Amygdala (tissue), 56 donors: Measurements from ENCODE around the gene CDC42EP1.

Source experiments
- DNase-seq, 56 donors: peaks; one replicate each; lab custom pipeline; 2025; lab: John Stamatoyannopoulos, UW

Gene CDC42EP1

DNA sequence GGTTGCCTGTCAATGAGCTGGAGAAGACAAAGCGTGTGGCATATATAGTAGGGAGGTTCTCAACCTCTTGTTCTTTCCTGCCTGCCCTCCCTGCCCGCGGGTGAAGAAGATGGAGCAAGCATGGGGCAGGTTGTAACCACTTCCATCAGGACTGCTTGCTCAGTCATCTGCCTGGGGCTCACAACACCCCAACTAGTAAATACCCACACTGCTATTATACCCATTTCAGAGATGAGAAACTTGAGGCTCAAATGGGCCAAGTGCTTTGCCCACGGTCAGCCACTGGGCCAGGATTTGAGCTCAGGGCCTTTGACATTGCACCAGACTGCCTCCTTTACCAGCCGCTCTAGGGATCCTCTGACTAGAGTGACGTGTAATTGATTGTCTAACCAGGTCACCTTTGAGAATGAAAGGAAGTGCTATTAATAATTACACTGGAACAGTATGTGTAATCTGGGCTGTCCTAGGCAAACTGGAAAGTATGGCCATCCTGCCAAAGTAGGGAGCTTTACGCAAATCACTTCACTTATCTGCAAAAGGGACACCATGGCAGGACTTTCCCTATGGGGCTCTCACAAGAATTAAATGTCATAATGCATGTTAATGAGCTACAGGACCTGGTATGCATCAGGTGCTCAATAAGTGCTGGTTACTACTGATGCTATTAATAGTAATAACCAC, 2.8 kb upstream of the CDC42EP1 start:
- DNase-seq: no peak

DNA sequence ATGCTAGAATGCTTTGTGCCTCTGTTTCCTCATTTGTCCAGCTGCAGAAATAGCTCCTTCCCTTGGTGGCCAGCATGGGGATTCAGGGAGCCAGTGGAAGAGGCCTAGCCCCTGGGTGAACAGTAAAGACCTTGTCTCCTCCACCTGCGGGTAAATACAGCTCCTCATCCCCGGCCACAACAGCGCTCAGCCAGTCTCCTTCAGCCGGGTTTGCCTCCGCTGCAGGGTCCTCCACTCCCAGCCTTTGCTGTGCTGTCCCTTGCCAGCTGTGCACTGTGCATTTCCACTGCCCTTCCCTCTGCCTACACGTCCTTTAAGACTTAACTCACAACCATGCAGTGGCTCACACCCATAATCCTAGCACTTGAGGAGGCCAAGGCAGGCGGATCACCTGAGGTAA, 1.5 kb upstream of the CDC42EP1 start:
- DNase-seq: no peak

DNA sequence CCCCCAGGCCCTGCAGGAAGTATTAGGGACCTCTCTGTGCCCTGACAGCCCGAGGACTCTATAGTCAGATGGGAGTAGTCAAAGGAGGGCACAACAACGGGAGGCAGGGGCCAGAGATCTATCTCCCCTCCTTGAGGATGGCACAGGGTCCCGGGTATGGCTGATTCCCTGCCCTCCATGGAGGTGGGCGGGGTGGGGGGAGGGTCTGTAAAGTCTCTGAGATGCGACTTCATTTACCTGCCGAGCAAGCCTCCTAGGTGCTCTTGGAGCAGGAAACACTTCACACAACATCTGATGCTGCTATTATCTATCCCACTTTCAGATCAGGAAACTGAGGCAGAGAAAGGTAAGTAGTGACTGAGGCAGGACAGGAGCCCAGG, 769 bp upstream of the CDC42EP1 start:
- no peak for DNase-seq

DNA sequence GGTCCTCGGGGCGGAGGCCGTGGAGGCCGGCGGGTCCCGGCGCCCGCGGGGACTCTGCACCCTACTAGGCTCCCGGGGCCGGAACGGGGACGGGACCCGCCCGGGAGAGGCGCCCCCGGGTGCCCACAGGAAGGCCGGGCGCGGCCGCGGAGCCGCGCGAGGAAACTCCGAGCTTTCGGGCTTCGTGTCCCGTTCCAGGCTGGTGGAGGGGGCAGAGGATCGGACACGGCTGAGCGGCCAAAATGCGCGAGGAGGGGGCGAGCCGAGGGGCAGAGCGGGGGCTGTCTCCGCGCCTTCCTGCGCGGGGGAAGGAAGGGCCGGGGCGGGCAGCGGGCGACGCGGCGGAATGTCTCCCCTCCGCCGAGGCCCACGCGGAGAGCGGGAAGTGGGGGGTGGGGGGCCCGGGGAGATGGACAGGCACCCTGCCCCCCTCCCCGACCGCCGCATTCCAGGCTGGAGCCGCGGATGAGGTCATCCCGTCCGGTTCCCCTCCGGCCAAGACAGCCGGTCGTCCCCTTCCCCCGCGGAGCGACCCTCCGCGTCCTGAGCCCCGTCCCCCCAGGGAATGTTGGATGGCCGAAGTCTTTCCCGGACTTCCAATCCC, 430 bp downstream of the CDC42EP1 start:
- DNase-seq: peak in 12 of 56 donors; percentile 16 to 68 (median 36)

DNA sequence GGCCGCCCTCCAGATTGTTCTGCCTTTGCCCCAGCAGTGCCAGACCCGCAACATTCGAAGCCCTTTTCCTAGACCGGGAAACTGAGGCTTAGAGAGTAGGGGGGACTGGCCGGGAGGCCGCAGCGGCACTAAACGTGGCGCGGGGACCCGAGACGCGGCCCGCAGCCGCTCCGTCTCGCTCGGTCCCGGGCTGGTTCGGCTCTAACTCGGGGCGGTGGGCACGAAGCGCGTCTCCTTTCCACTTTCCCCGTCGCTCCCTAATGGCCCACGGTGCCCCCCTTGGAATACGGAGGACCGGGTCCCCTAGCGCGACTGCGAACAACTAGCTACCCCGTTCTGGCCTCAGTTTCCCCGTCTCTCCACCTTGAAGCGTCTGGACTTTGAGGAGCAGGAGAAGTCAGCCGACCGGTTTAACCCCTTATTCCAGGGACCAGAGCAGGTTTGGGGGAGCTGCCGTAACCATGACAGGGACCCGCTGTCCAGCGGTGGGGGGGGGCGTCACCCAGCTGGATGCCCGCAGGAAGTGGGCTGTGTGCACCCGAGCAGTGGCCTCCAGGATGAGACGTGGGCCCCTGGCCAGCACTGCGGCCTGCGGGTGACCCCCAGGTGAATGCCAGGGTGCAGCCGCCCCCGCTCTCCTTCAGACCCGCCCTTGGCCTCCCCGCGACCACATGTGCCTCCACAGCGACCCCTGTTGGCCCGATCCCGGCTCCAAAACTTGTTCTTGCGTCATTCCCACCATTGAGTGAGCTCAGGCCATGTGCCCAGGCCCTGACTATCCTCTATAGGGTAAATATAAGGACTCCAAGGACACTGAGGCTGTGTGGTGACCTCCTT, 1.1 kb downstream of the CDC42EP1 start:
- DNase-seq: peak in 54 of 56 donors; percentile 40 to 92 (median 74)

DNA sequence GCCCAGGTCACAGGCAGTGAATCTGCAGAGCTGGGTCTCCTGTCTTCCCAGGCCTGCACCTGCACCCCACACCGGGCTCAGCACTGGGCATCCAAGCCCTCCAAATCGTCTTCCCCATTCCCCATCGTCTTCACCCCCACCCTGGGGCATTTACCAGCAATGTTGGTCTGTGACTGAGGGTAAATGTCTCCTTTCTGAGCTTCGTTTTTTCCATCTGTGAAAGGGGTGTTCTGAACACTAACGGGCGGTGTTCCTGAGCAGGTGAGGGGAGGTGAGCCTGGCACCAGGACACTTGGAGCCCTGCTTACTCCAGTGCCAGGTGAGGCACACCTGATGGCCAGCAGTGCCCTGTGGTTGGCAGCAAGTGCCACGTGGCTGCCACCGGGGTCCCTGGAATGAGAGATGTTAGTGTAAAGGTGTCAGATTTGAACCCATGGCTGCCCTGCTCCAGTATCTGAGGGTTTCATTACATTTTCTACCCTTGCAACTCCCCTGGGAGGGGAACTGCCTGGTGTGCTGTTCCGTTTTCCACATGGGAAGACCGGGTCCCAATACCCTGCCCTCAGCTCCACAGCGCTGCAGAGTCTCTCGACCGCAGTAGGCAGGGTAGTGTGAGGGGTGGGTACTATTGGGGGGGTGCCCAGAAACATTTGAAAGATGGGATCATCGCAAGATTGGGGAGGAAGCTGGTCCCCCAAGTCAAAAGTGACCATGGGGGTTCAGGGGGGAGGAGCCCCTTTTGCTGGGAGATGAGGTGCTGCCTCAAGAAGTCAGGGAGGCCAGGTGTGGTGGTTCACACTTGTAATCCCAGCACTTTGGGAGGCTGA, 2.0 kb downstream of the CDC42EP1 start:
- DNase-seq: peak in 1 of 56 donors; percentile 48

DNA sequence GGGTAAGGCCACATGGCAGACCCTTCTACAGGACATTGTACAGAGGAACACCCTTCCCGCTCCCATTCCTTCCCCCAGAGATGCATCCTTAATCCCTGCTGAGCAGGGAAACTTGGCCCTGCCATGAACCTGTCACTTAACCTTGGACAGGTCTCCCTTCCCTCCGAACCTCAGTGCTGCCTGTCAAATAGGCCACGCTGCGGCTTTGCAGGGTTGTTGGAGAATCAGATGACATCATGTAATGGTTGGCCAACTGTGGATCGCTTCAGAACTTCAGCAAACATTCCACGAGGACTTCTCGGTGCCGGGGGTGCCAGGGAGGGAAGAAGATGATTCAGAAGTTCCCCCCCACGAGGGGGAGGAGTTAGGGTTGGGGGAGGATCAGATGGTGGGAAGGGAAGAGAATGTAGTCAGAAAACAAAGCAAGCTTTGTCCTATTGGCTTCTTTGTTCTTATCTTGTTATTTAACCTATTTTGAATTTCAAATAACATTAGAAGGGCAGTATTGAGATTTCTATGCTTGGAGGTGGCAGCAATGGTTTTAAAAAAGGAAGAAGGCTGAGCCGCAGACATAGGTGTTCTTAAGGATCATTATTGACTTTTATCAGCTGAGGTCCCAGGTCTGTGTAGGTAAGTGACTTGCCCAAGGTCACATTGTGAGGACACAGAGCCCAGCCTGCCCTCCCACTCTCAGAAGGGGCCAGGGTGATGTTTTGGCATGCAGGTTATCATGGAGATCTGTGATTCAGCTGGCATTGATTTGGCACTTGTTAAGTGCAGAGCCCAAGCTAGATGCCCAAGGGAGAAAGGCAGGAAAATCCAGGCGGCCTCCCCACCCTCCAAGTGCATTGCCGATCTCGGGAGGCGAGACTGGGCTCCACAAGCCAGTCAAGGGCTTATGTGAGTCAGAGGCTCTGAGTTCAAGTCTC, 3.1 kb downstream of the CDC42EP1 start:
- DNase-seq: peak in 50 of 56 donors; percentile 34 to 94 (median 76)

DNA sequence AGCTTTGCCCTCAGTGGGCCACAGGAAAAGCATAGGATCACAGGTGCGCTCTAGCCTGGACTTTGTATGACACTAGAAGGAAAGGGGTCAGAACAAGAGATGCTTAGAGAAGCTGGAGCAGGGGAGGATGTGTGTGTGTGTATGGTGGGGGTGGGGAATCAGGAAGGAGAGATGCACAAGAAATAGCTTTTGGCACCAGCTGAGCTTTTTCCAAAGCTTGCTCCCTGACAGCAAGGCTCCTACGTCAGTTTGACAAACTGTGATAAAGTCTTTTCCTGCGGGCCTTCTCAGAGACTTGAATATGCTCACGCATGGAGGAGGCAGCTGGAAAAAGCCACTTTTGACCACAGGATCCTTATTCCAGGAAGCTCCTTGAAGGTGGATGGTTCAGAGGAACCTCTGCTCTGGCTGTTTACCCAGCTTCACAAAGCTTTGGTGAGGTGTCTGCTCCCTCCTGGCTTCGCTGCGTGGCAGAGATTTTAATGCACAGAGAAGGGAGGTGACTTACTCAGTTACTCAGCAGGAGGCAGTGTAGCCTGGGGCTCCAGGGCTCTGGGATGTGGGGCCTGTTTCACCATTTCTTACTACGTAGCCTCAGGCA, 3.9 kb downstream of the CDC42EP1 start:
- DNase-seq: peak in 1 of 56 donors; percentile 16

DNA sequence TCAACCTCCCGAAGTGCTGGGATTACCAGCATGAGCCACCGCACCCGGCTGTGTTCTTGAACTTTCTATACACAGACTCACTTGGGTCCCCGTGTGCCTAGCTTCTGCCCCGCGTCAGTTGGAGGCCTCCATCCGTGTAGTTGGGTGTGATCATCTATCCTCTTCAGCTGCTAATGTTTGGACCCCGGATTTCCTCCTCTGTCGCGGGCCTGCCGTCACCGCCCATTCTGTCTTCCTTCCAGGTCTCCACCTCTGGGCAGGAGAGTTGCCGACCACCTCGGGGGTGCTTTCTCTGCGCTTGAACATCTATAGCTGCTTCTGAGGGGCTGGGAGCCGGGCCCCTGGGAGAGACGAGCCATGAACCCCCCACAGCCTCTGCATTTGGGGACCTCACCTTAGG, 5.5 kb downstream of the CDC42EP1 start:
- no peak for DNase-seq

DNA sequence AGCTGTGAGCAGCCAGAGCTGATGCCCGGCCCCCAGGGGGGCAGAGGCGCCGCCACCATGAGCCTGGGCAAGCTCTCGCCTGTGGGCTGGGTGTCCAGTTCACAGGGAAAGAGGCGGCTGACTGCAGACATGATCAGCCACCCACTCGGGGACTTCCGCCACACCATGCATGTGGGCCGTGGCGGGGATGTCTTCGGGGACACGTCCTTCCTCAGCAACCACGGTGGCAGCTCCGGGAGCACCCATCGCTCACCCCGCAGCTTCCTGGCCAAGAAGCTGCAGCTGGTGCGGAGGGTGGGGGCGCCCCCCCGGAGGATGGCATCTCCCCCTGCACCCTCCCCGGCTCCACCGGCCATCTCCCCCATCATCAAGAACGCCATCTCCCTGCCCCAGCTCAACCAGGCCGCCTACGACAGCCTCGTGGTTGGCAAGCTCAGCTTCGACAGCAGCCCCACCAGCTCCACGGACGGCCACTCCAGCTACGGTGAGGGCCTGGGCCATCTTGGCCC, 6.1 kb downstream of the CDC42EP1 start:
- peak in 23 of 56 donors; percentile 12 to 70 (median 50) for DNase-seq

DNA sequence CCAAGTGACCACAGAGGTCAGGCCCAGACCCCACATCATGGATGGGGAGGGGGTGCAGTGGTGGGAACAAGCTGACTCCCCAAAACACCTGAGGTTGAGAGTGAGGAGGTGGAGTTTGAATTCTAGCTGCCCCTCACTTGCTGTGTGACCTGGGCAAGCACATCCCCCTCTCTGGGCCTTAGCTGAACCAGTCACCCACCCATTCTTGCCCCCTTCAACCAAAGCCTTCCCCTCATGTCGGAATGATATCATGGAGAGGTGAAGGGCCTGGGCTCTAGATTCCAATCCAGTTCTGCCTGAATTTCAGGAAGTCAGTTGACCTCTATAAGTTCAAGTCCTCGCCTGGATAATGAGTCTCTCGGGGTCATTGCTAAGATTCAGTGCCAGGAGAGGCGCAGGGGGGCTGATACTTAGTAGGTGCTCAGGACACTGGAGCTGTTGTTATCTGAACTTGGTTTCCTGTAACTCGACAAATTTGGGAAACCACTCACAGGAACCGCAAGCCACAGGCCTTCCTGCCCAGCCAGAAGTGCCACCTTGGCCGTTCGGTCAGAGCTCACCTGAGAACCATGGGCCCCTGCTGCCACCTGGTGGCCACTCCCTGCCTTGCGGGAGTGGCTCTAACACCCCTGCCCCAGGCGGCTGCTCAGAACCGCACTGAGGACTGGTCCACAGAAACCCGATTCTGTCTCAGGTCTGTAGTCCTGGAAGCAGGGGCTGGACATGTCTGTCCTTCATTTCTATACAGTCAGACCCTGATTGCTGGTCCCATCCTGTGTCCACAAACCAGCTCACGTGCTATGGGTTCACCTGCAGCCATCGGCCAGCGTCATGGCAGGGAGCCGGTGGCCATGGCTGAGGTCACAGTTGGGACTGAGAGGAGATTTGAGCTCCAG, 6.9 kb downstream of the CDC42EP1 start:
- peak in 41 of 56 donors; percentile 14 to 85 (median 53) for DNase-seq

DNA sequence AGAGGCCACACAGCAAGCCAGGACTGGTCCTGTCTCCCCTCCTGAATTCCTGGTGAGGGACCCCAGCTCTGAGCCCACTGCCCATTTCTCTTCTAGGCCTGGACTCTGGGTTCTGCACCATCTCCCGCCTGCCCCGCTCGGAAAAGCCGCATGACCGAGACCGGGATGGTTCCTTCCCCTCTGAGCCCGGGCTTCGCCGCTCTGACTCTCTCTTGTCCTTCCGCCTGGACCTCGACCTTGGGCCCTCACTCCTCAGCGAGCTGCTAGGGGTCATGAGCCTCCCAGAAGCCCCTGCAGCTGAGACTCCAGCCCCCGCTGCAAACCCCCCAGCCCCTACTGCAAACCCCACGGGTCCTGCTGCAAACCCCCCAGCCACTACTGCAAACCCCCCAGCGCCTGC, 7.7 kb downstream of the CDC42EP1 start:
- no peak for DNase-seq

DNA sequence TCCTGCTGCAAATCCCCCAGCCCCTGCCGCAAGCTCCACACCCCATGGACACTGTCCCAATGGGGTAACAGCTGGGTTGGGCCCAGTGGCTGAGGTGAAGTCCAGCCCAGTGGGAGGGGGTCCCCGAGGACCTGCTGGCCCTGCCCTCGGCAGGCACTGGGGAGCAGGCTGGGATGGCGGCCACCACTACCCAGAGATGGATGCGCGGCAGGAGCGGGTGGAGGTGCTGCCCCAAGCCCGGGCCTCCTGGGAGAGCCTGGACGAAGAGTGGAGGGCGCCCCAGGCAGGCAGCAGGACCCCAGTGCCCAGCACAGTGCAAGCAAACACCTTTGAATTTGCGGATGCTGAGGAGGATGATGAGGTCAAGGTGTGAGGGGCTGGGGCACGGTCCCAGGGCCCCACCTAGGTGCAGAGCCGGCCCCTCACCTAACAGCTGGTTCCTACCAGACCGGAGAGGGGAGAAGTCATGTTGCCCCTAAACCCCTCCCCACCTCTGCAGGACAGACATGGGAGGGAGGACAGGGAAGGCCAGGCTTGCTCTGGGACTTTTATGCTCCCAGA, 8.2 kb downstream of the CDC42EP1 start:
- DNase-seq: peak in 3 of 56 donors; percentile 45 to 60 (median 52)

DNA sequence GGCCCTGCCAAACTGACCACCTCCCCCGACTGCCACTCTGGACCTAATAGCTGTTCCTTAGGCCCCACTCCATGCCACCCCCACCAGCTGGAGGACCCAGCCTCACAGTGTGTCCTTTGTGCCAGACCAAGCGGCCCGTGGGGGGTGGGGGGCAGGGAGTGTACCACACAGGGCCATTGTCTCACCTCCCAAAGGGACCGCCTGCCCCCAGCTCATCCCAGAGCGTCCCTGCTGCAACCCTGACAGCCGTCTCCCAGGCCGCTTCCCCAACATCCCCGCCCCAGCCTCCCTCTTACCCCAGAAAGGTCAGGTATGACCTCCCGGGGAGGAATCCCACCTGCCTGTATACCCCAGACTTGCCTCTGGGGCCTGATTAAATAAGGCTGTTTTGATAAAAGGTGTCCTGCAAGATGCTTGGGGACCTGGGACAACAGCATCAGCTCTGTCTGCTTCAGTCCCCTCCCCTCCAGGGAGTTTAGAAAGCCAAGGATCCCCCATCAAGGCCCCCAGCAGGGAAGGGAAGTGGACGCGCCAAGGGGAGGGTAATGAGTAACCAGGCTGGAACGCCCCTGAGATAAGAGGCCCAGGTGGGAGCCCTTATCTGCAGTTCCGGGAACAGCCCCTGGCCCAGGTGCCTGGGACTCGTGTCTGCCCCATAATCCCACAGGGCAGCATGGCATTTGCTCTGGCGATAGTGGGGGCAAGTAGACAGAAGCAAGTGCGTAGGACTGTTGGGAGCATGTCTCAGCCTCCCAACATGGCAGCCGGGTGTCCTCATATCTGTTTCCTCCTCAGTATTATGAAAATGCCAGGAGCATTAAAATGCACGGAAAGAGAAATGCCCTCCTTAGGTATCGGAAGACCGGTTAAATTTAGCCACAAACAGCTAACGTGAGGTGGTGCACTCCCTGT, 9.0 kb downstream of the CDC42EP1 start:
- peak in 53 of 56 donors; percentile 30 to 93 (median 76) for DNase-seq

DNA sequence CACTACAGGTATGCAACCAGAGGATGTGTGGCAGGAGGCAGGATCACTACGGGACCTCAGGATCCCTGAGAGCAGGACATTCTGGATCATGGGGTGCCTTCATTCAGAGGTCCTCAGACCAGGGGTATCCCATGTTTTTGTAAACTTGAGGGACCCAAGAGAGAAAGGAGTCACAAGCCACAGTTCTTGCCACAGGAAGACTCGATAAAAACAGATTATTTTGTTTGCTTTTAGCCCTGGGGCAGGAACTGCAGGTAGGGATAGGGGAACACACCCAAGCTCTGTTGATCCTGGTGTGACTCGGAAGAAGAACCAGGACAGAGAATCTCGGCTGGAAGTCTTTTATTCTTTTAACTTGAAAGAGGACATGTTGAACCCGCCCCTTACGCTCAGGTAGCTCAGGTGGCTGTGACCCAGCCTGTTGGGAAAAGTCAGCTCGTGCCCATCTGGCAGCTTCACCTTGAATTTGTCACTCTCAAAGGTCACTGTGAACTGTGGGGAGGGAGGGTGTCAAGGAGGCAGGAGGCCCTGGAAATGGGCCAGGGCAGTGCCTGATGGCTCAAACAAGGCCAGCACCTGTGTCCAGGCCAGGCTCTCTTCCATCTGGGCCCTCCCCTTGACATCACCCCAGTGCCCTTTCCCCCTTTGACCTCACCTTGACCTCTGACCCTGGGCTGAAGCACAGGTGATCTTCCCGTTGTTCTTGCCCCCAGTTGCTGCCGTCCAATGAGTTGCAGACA, 9.8 kb downstream of the CDC42EP1 start:
- DNase-seq: no peak

DNA sequence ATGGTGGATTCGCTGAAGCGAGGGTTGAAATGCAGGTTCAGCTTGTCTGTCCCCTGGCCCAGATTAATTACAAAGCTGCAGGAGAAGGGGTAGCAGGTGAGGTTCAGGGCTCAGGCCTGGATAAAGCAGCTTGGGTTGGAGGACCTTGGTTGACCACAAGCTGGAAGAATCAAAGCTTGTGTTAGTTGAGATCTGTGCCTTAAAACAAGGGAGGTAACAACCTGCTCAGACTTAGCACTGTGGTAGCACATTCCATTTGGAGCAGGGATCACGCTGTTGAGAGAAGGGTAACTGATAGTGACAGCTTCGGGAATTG, 10.3 kb downstream of the CDC42EP1 start:
- DNase-seq: no peak
